ENCODE results near the gene FHIP1B.

DNA sequence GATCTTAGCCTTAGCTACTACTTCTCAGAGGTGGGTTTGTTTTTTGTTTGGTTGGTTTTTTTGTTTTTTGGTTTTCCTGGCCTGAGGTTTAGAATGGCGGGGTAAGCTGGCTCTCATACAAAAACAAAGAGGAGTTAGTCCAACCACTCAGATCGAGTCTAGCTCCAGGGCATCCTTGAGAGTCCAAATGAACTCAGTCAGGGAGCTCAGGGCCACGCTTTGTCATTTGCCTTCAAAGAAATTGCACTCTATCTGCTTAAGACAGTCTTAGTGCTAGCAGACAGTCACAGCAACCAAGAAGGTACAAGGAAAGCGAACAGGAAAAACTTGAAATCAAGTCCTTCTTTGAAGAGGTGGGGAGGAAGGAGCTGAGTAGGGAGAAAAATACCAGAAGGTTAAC, 17.9 kb downstream of the FHIP1B start:
- TF ChIP-seq, protein P1, sequence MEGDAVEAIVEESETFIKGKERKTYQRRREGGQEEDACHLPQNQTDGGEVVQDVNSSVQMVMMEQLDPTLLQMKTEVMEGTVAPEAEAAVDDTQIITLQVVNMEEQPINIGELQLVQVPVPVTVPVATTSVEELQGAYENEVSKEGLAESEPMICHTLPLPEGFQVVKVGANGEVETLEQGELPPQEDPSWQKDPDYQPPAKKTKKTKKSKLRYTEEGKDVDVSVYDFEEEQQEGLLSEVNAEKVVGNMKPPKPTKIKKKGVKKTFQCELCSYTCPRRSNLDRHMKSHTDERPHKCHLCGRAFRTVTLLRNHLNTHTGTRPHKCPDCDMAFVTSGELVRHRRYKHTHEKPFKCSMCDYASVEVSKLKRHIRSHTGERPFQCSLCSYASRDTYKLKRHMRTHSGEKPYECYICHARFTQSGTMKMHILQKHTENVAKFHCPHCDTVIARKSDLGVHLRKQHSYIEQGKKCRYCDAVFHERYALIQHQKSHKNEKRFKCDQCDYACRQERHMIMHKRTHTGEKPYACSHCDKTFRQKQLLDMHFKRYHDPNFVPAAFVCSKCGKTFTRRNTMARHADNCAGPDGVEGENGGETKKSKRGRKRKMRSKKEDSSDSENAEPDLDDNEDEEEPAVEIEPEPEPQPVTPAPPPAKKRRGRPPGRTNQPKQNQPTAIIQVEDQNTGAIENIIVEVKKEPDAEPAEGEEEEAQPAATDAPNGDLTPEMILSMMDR (conservative IDR thresholded peaks at IDR 0.05; ENCODE audit: low read length), result no peak
- no peak for TF ChIP-seq EZH2phosphoT487 (IDR thresholded peaks at IDR 0.05; ENCODE audit: borderline replicate concordance, low read depth, low read length)
